Nephron progenitor cell (in vitro differentiated cells): Measurements from ENCODE around the gene IL23A.
"Not testable (repeated sequence)": the region's sequence is repeated elsewhere in the genome, so short reads cannot be mapped to it uniquely, and the experiment has no call there.

Experiments
- DNase-seq: peaks from one replicate; pipeline ENCODE4 v3.0.0; 2021
- H3K27ac Mint-ChIP-seq: 2 replicates; pipeline ENCODE4 v1.8.0; 2021; ENCODE audit warnings: mild to moderate bottlenecking, moderate library complexity, mixed read lengths
- H3K27me3 Mint-ChIP-seq: 2 replicates; pipeline ENCODE4 v1.8.0; 2021; ENCODE audit warnings: mild to moderate bottlenecking, low read depth, mixed read lengths; ENCODE audit not compliant: poor library complexity
- H3K36me3 Mint-ChIP-seq: 2 replicates; pipeline ENCODE4 v1.8.0; 2021; ENCODE audit warnings: low read depth, mixed read lengths
- H3K4me1 Mint-ChIP-seq: 2 replicates; pipeline ENCODE4 v1.8.0; 2021; ENCODE audit warnings: mixed read lengths
- H3K4me3 Mint-ChIP-seq: 2 replicates; pipeline ENCODE4 v1.8.0; 2021; ENCODE audit warnings: mild to moderate bottlenecking, moderate library complexity, mixed read lengths
- H3K9me3 Mint-ChIP-seq: 2 replicates; pipeline ENCODE4 v1.8.0; 2021; ENCODE audit warnings: mild to moderate bottlenecking, moderate library complexity, mixed read lengths
- CTCF ChIP-seq: fragments of 200-600 bp; sonication (generic); IDR thresholded peaks from 2 replicates; pipeline ENCODE4 v1.5.0; 2021; ENCODE audit warnings: antibody characterized with exemption

The IL23A gene

GRCh38 chr12:56330936-56331490 lies 7.7 kb upstream of the IL23A start:
- H3K27me3 Mint-ChIP-seq: peaks cover 3% of the 10 kb centered on the region
- peak overlapping the region; percentile 12 for H3K27ac Mint-ChIP-seq
- no peak for DNase-seq
- H3K9me3 Mint-ChIP-seq: no peaks in the 10 kb centered on the region
- no peak for TF ChIP-seq CTCF
- peaks cover 26% of the 10 kb centered on the region for H3K4me1 Mint-ChIP-seq
- peaks cover 13% of the 10 kb centered on the region for H3K36me3 Mint-ChIP-seq
- H3K4me3 Mint-ChIP-seq: no peak overlapping the region

GRCh38 chr12:56332512-56333196 lies 6.0 kb upstream of the IL23A start:
- H3K4me1 Mint-ChIP-seq: peaks cover 26% of the 10 kb centered on the region
- H3K4me3 Mint-ChIP-seq: peak overlapping the region; percentile 89
- H3K36me3 Mint-ChIP-seq: peaks cover 9% of the 10 kb centered on the region
- H3K27ac Mint-ChIP-seq: peak overlapping the region; percentile 99
- TF ChIP-seq CTCF: no peak
- DNase-seq: no peak
- no peaks in the 10 kb centered on the region for H3K9me3 Mint-ChIP-seq
- peaks cover 7% of the 10 kb centered on the region for H3K27me3 Mint-ChIP-seq

- Mint-ChIP-seq H3K9me3 (no peaks in the 10 kb centered on the region), H3K27ac (peak overlapping the region; percentile 99), H3K4me1 (peaks cover 26% of the 10 kb centered on the region), H3K27me3 (peaks cover 7% of the 10 kb centered on the region), H3K36me3 (peaks cover 3% of the 10 kb centered on the region), H3K4me3 (peak overlapping the region; percentile 89)
- TF ChIP-seq CTCF: no peak
- no peak for DNase-seq
Observed at GRCh38 chr12:56333197-56333678, 5.4 kb upstream of the IL23A start.

GRCh38 chr12:56333679-56334489 lies 4.8 kb upstream of the IL23A start, which contains the start of gene PAN2:
Gene PAN2 (minus strand): TSS chr12:56334000. CDS start chr12:56333094, 906 bp downstream.
- Mint-ChIP-seq H3K27ac (peak within 1 kb of the TSS; percentile 99), H3K9me3 (no peaks in the 10 kb centered on the region), H3K4me3 (peak within 1 kb of the TSS; percentile 89), H3K36me3 (no peaks in the 10 kb centered on the region), H3K27me3 (peaks cover 11% of the 10 kb centered on the region), H3K4me1 (peaks cover 26% of the 10 kb centered on the region)
- peak; percentile 82 for DNase-seq
- peak; percentile 60 for TF ChIP-seq CTCF

- peaks cover 26% of the 10 kb centered on the region for H3K4me1 Mint-ChIP-seq
- H3K4me3 Mint-ChIP-seq: peak overlapping the region; percentile 89
- peaks cover 15% of the 10 kb centered on the region for H3K27me3 Mint-ChIP-seq
- H3K27ac Mint-ChIP-seq: peak overlapping the region; percentile 99
- no peak for TF ChIP-seq CTCF
- no peaks in the 10 kb centered on the region for H3K36me3 Mint-ChIP-seq
- no peak for DNase-seq
- H3K9me3 Mint-ChIP-seq: no peaks in the 10 kb centered on the region
Observed at GRCh38 chr12:56334490-56334793, 4.2 kb upstream of the IL23A start.

- peaks cover 26% of the 10 kb centered on the region for H3K4me1 Mint-ChIP-seq
- peak overlapping the region; percentile 36 for H3K27ac Mint-ChIP-seq
- H3K27me3 Mint-ChIP-seq: peaks cover 15% of the 10 kb centered on the region
- not testable (repeated sequence) for DNase-seq, H3K9me3 Mint-ChIP-seq, H3K36me3 Mint-ChIP-seq, H3K4me3 Mint-ChIP-seq
Observed at GRCh38 chr12:56335527-56335926, 3.2 kb upstream of the IL23A start.
